ENCODE data around the gene PEA15. TPM values are rescaled to one million over a fixed set of nuclear protein-coding genes. Genes with fewer than 3 reads are reported as not detected.

The PEA15 gene
- total RNA-seq, 4 donors from 2014 or later = 25.8 to 92.5 (median 27.3) TPM

- intact Hi-C loops (cut with DNase I; ENCODE audit: low total_unique reads) = no loop called here
- Histone ChIP-seq H3K4me1 (no peaks in the 10 kb centered on the region), H3K27ac (no peak overlapping the region), H3K9me3 (no peaks in the 10 kb centered on the region), H3K4me3 (no peak overlapping the region), H3K27me3 (peaks cover 3% of the 10 kb centered on the region), H3K36me3 (no peaks in the 10 kb centered on the region)
- TF ChIP-seq CTCF (IDR thresholded peaks at IDR 0.05) (no peak), POLR2A (IDR thresholded peaks at IDR 0.05) (no peak), EP300 (IDR thresholded peaks at IDR 0.05; ENCODE audit: low read depth) (no peak), POLR2AphosphoS5 (IDR thresholded peaks at IDR 0.05) (no peak)
- WGBS, 2 donors (ENCODE audit: low coverage in 1 of 2) = 90 to 96% methylated on average over 6 of the region's 6 CpGs
- DNase-seq = no peak
- in situ Hi-C loops (cut with MboI; ENCODE audit: low pct_ligation_motif_present in 1 of 4, low pct_unique_long_range_greater_than_20kb in 1 of 4, low sequenced_read_pairs in 3 of 4) = no loop called here
Measured at GRCh38 chr1:160167580-160167979, 37.6 kb upstream of the PEA15 start.

DNA sequence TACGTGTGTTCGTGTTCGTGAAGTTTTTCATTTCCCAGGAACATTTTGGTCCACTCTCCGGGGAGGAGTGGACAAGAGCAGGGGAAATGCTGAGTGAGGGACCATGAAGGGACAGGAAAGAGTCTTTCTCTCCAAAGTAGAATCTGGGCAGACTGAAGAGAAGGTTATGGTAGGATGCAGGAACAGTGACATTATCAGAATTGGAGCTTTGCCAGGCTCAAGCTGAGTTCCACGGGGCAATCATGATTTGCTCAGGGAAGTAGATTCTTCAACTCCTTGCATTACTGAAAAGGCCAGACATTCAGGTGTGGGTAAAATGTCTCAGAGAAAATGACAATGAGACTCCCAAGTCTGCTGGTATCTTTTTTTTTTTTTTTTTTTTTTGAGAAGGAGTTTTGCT is 37.2 kb upstream of the PEA15 start:
- DNase-seq = no peak
- Histone ChIP-seq H3K27me3 (peaks cover 3% of the 10 kb centered on the region), H3K4me1 (no peaks in the 10 kb centered on the region), H3K27ac (no peak overlapping the region), H3K9me3 (no peaks in the 10 kb centered on the region), H3K4me3 (no peak overlapping the region), H3K36me3 (no peaks in the 10 kb centered on the region)
- intact Hi-C loops (cut with DNase I; ENCODE audit: low total_unique reads) (no loop called here), in situ Hi-C loops (cut with MboI; ENCODE audit: low pct_ligation_motif_present in 1 of 4, low pct_unique_long_range_greater_than_20kb in 1 of 4, low sequenced_read_pairs in 3 of 4) (no loop called here)
- TF ChIP-seq POLR2AphosphoS5 (IDR thresholded peaks at IDR 0.05) (no peak), EP300 (IDR thresholded peaks at IDR 0.05; ENCODE audit: low read depth) (no peak), CTCF (IDR thresholded peaks at IDR 0.05) (no peak), POLR2A (IDR thresholded peaks at IDR 0.05) (no peak)
- WGBS, 2 donors (ENCODE audit: low coverage in 1 of 2) = 43 to 82% methylated on average over 1 to 5 of the region's 5 CpGs

- H3K36me3 ChIP-seq = no peaks in the 10 kb centered on the region
- no peak overlapping the region for H3K27ac ChIP-seq
- H3K4me3 ChIP-seq = no peak overlapping the region
- peaks cover 3% of the 10 kb centered on the region for H3K27me3 ChIP-seq
- TF ChIP-seq CTCF (IDR thresholded peaks at IDR 0.05) (no peak), POLR2AphosphoS5 (IDR thresholded peaks at IDR 0.05) (no peak), POLR2A (IDR thresholded peaks at IDR 0.05) (no peak), EP300 (IDR thresholded peaks at IDR 0.05; ENCODE audit: low read depth) (no peak)
- intact Hi-C loops (cut with DNase I; ENCODE audit: low total_unique reads) (no loop called here), in situ Hi-C loops (cut with MboI; ENCODE audit: low pct_ligation_motif_present in 1 of 4, low pct_unique_long_range_greater_than_20kb in 1 of 4, low sequenced_read_pairs in 3 of 4) (no loop called here)
- 73 to 84% methylated on average over 5 to 13 of the region's 13 CpGs for WGBS, 2 donors (ENCODE audit: low coverage in 1 of 2)
- no peaks in the 10 kb centered on the region for H3K9me3 ChIP-seq
- no peaks in the 10 kb centered on the region for H3K4me1 ChIP-seq
- no peak for DNase-seq
Measured at GRCh38 chr1:160168609-160169369, 36.4 kb upstream of the PEA15 start.

- in situ Hi-C loops (cut with MboI; ENCODE audit: low pct_ligation_motif_present in 1 of 4, low pct_unique_long_range_greater_than_20kb in 1 of 4, low sequenced_read_pairs in 3 of 4) (no loop called here), intact Hi-C loops (cut with DNase I; ENCODE audit: low total_unique reads) (no loop called here)
- peaks cover 3% of the 10 kb centered on the region for H3K27me3 ChIP-seq
- no peaks in the 10 kb centered on the region for H3K9me3 ChIP-seq
- no peaks in the 10 kb centered on the region for H3K36me3 ChIP-seq
- TF ChIP-seq CTCF (IDR thresholded peaks at IDR 0.05) = no peak
- TF ChIP-seq POLR2A (IDR thresholded peaks at IDR 0.05) = no peak
- no peak for TF ChIP-seq POLR2AphosphoS5 (IDR thresholded peaks at IDR 0.05)
- no peak for TF ChIP-seq EP300 (IDR thresholded peaks at IDR 0.05; ENCODE audit: low read depth)
- H3K27ac ChIP-seq = no peak overlapping the region
- 33 to 65% methylated on average over 5 to 15 of the region's 15 CpGs for WGBS, 2 donors (ENCODE audit: low coverage in 1 of 2)
- no peaks in the 10 kb centered on the region for H3K4me1 ChIP-seq
- H3K4me3 ChIP-seq = no peak overlapping the region
- no peak for DNase-seq
Measured at GRCh38 chr1:160169553-160170399, 35.4 kb upstream of the PEA15 start.
